Glutamatergic neuron (in vitro differentiated cells): ENCODE results near the gene OR2G3. TPM values are rescaled to one million over a fixed set of nuclear protein-coding genes. Genes with fewer than 3 reads are reported as not detected.
A peak's percentile ranks its signal among the peaks of the same experiment; 100 is the strongest.

Experiments used
- DNase-seq: peaks from one replicate; pipeline ENCODE4 v3.0.0; 2022
- H3K27ac Mint-ChIP-seq: one replicate; pipeline ENCODE4 v1.8.0; 2020; ENCODE audit warnings: mild to moderate bottlenecking, mixed read lengths, inconsistent platforms; ENCODE audit not compliant: unreplicated experiment
- H3K27me3 Mint-ChIP-seq: one replicate; pipeline ENCODE4 v1.8.0; 2020; ENCODE audit warnings: mild to moderate bottlenecking, moderate library complexity, mixed read lengths, inconsistent platforms; ENCODE audit not compliant: unreplicated experiment
- H3K36me3 Mint-ChIP-seq: one replicate; pipeline ENCODE4 v1.8.0; 2020; ENCODE audit warnings: mild to moderate bottlenecking, mixed read lengths, inconsistent platforms; ENCODE audit not compliant: unreplicated experiment
- H3K4me1 Mint-ChIP-seq: one replicate; pipeline ENCODE4 v1.8.0; 2020; ENCODE audit warnings: mild to moderate bottlenecking, low read depth, mixed read lengths, inconsistent platforms; ENCODE audit not compliant: unreplicated experiment
- H3K4me3 Mint-ChIP-seq: one replicate; pipeline ENCODE4 v1.8.0; 2020; ENCODE audit warnings: mild to moderate bottlenecking, mixed read lengths, inconsistent platforms; ENCODE audit not compliant: unreplicated experiment
- H3K9me3 Mint-ChIP-seq: one replicate; pipeline ENCODE4 v1.8.0; 2020; ENCODE audit warnings: mild to moderate bottlenecking, moderate library complexity, mixed read lengths, inconsistent platforms; ENCODE audit not compliant: unreplicated experiment
- CTCF ChIP-seq: fragments of 200-600 bp; sonication (generic); IDR thresholded peaks from one replicate; pipeline ENCODE4 v1.5.0; 2021; ENCODE audit not compliant: partially characterized antibody, unreplicated experiment
- total RNA-seq: library from RNA; stranded (reverse); fragmentation: NEBNext Ultra II Directional; extraction: Animal tissue kit (Norgen Biotek cat#: 25700); gene quantifications from one replicate; pipeline ENCODE4 v1.2.1, GENCODE V29; 2021; ENCODE audit not compliant: unreplicated experiment

Gene OR2G3
- total RNA-seq, 1 donor from 2014 or later = not detected

GRCh38 chr1:247614625-247615024, 9.2 kb downstream of the OR2G3 start:
- TF ChIP-seq CTCF = no peak
- H3K9me3 Mint-ChIP-seq = peaks cover 2% of the 10 kb centered on the region
- H3K36me3 Mint-ChIP-seq = no peaks in the 10 kb centered on the region
- no peak overlapping the region for H3K27ac Mint-ChIP-seq
- peaks cover 2% of the 10 kb centered on the region for H3K27me3 Mint-ChIP-seq
- H3K4me3 Mint-ChIP-seq = no peak overlapping the region
- H3K4me1 Mint-ChIP-seq = no peaks in the 10 kb centered on the region
- DNase-seq = no peak

GRCh38 chr1:247627951-247628350, 22.6 kb downstream of the OR2G3 start:
- TF ChIP-seq CTCF = no peak
- H3K27me3 Mint-ChIP-seq = peaks cover 5% of the 10 kb centered on the region
- H3K4me3 Mint-ChIP-seq = no peak overlapping the region
- no peaks in the 10 kb centered on the region for H3K36me3 Mint-ChIP-seq
- peaks cover 2% of the 10 kb centered on the region for H3K9me3 Mint-ChIP-seq
- no peak for DNase-seq
- no peak overlapping the region for H3K27ac Mint-ChIP-seq
- H3K4me1 Mint-ChIP-seq = no peaks in the 10 kb centered on the region

- Mint-ChIP-seq H3K27ac (no peak overlapping the region), H3K36me3 (no peaks in the 10 kb centered on the region), H3K9me3 (peaks cover 3% of the 10 kb centered on the region), H3K4me3 (no peak overlapping the region), H3K4me1 (peaks cover 1% of the 10 kb centered on the region), H3K27me3 (peaks cover 3% of the 10 kb centered on the region)
- DNase-seq = no peak
- no peak for TF ChIP-seq CTCF
Observed at GRCh38 chr1:247638011-247638410, 32.6 kb downstream of the OR2G3 start.

GRCh38 chr1:247638781-247639180, 33.4 kb downstream of the OR2G3 start:
- peaks cover 1% of the 10 kb centered on the region for H3K4me1 Mint-ChIP-seq
- peak overlapping the region; percentile 81 for H3K4me3 Mint-ChIP-seq
- peaks cover 3% of the 10 kb centered on the region for H3K27me3 Mint-ChIP-seq
- TF ChIP-seq CTCF = no peak
- H3K36me3 Mint-ChIP-seq = no peaks in the 10 kb centered on the region
- H3K27ac Mint-ChIP-seq = no peak overlapping the region
- no peak for DNase-seq
- H3K9me3 Mint-ChIP-seq = peaks cover 3% of the 10 kb centered on the region

GRCh38 chr1:247639381-247639981, 34.1 kb downstream of the OR2G3 start:
- H3K4me1 Mint-ChIP-seq = peaks cover 1% of the 10 kb centered on the region
- peak overlapping the region; percentile 81 for H3K4me3 Mint-ChIP-seq
- H3K27ac Mint-ChIP-seq = no peak overlapping the region
- H3K36me3 Mint-ChIP-seq = no peaks in the 10 kb centered on the region
- no peak for TF ChIP-seq CTCF
- H3K9me3 Mint-ChIP-seq = peaks cover 3% of the 10 kb centered on the region
- H3K27me3 Mint-ChIP-seq = peaks cover 3% of the 10 kb centered on the region
- peak; percentile 82 for DNase-seq
